Measurements from ENCODE around the gene VPS36. TPM values are rescaled to one million over a fixed set of nuclear protein-coding genes. Genes with fewer than 3 reads are reported as not detected.
"Not testable (repeated sequence)": the region's sequence is repeated elsewhere in the genome, so short reads cannot be mapped to it uniquely, and the experiment has no call there.

The VPS36 gene
- total RNA-seq, 2 experiments from 2014 or later = 39.1 to 43.2 TPM

- Mint-ChIP-seq H3K9me3 (ENCODE audit: insufficient read depth) (no peaks in the 10 kb centered on the region), H3K4me3 (no peak overlapping the region), H3K4me1 (ENCODE audit: low read depth) (no peaks in the 10 kb centered on the region), H3K36me3 (ENCODE audit: low read depth) (no peaks in the 10 kb centered on the region), H3K27me3 (ENCODE audit: low read depth) (no peaks in the 10 kb centered on the region), H3K27ac (no peak overlapping the region)
- ChIA-PET POLR2A (no interaction called here), CTCF (no interaction called here)
- no peak for DNase-seq
- no peak for ATAC-seq
Observed at GRCh38 chr13:52374389-52374788, 76.0 kb downstream of the VPS36 start.

- H3K4me1 Mint-ChIP-seq (ENCODE audit: low read depth); H3K36me3 Mint-ChIP-seq (ENCODE audit: low read depth); H3K9me3 Mint-ChIP-seq (ENCODE audit: insufficient read depth); H3K27me3 Mint-ChIP-seq (ENCODE audit: low read depth); CTCF ChIA-PET; H3K27ac Mint-ChIP-seq; ATAC-seq; POLR2A ChIA-PET; DNase-seq; H3K4me3 Mint-ChIP-seq: not testable (repeated sequence)
Observed at GRCh38 chr13:52373277-52373676, 77.2 kb downstream of the VPS36 start.

DNA sequence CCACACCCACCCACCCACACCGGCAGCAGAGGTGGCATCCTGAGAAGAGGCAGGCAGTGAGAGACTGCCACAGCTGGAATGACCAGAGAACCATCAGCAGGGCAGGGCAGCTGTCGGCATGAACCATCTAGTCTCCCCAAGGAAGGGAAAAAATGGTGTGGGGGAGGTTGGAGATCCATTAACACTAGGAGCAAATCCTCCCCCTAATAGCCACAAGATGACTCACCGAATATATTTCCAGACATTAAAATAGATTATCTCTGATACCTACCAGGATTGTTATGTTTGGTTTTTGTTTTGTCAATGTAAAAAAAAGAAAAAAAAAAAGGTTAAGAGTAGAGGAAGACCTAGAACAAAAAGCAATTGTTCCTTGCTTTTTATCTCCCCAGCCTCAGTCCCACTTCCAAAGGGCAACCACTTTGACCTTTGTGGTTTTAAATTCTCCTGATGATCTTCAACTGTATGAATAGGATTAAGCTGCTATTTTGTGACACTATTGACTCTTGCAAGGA, 78.6 kb downstream of the VPS36 start:
- Mint-ChIP-seq H3K27me3 (ENCODE audit: low read depth) (no peaks in the 10 kb centered on the region), H3K27ac (no peak overlapping the region), H3K9me3 (ENCODE audit: insufficient read depth) (no peaks in the 10 kb centered on the region), H3K36me3 (ENCODE audit: low read depth) (no peaks in the 10 kb centered on the region), H3K4me3 (no peak overlapping the region), H3K4me1 (ENCODE audit: low read depth) (no peaks in the 10 kb centered on the region)
- DNase-seq (no peak), ATAC-seq (no peak)
- CTCF ChIA-PET = interaction anchor here (0.7 kb wide), 1 partner anchor 13 kb away, joined by 3 read pairs; no protein-coding TSS in a partner anchor
- POLR2A ChIA-PET = no interaction called here

DNA sequence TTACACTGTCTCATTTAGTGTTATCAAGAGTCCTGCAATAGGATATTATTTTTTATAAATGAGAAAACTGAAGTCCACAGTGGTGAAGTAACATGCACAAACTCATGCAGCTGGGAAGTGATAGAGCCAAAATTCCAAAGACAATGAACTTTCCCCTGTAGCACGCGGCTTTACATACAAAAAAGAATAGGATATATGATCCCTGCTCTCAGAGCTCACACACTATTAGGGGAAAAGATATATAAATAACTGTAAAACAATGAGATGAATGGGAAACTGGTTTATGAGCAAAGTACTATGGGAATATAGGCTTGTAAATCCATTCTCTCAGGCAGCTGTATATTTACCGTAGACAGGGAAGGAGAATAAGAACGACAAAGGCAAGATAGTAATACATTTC, 84.1 kb downstream of the VPS36 start:
- POLR2A ChIA-PET = no interaction called here
- Mint-ChIP-seq H3K4me1 (ENCODE audit: low read depth) (no peaks in the 10 kb centered on the region), H3K27me3 (ENCODE audit: low read depth) (peaks cover 7% of the 10 kb centered on the region), H3K36me3 (ENCODE audit: low read depth) (no peaks in the 10 kb centered on the region), H3K27ac (no peak overlapping the region), H3K9me3 (ENCODE audit: insufficient read depth) (no peaks in the 10 kb centered on the region), H3K4me3 (no peak overlapping the region)
- CTCF ChIA-PET = interaction anchor here (1.0 kb wide), 1 partner anchor 85 kb away, joined by 3 read pairs; no protein-coding TSS in a partner anchor
- DNase-seq (no peak), ATAC-seq (no peak)

Other genes with a start within 250 kb of the VPS36 start
- gene THSD1, start 44.5 kb downstream of the VPS36 start, total RNA-seq = under 1 TPM; 0.08 to 0.16 TPM
- gene CKAP2, start 4.8 kb upstream of the VPS36 start, total RNA-seq = 10 to 100 TPM; 75.5 to 84.4 TPM
- gene HNRNPA1L2, start 191.8 kb upstream of the VPS36 start, total RNA-seq = 10 to 100 TPM; 10.4 TPM
- 10 to 100 TPM; 48.5 to 50.7 TPM for gene SUGT1, start 202.2 kb upstream of the VPS36 start, total RNA-seq

Measured in activated CD8-positive, alpha-beta T cell treated with anti-CD3 and anti-CD28 coated beads, Interleukin-2, amount 10 ng/mL, durations not matched to agents 7 days and 5 days (primary cell).